Adrenal gland (tissue), 12 donors: ENCODE data around the gene IKBIP. TPM values are rescaled to one million over a fixed set of nuclear protein-coding genes. Genes with fewer than 3 reads are reported as not detected.

Experiments
- DNase-seq, 7 donors: peaks; one replicate each; pipeline ENCODE4 v3.0.0-alpha.2; 2019 to 2020
- H3K27ac ChIP-seq, 5 donors: fragments of 200-600 bp; sonication (generic) in 4 of 5; 1 replicate in 3 of 5; 2 replicates in 2 of 5; pipeline versions ENCODE4 v1.5.1 to v1.8.0; 2016 to 2020; ENCODE audit warnings: mild to moderate bottlenecking in 1 of 5
- H3K27me3 ChIP-seq: fragments of 200-600 bp; 2 replicates; pipeline ENCODE4 v1.8.0; 2021
- H3K36me3 ChIP-seq, 2 donors: fragments of 200-600 bp; replicated peaks in 1 of 2; 1 replicate in 1 of 2; 2 replicates in 1 of 2; pipeline versions ENCODE4 v1.5.1 to v1.8.0; 2018 to 2022
- H3K4me1 ChIP-seq, 2 donors: fragments of 200-600 bp; replicated peaks in 1 of 2; 1 replicate in 1 of 2; 2 replicates in 1 of 2; pipeline versions ENCODE4 v1.5.1 to v1.8.0; 2018 to 2021
- H3K4me3 ChIP-seq, 4 donors: fragments of 200-600 bp; sonication (generic) in 3 of 4; one replicate each; pipeline ENCODE4 v1.5.1; 2016 to 2018
- H3K9me3 ChIP-seq, 3 donors: fragments of 200-600 bp; sonication (generic) in 1 of 3; replicated peaks in 1 of 3; 1 replicate in 2 of 3; 2 replicates in 1 of 3; pipeline versions ENCODE4 v1.5.1 to v1.8.0; 2016 to 2021
- POLR2A ChIP-seq, 2 donors: fragments of 450-650 bp; IDR thresholded peaks; one replicate each; pipeline ENCODE4 v1.6.1; 2017; ENCODE audit warnings: antibody characterized with exemption in 2 of 2, mild to moderate bottlenecking in 2 of 2, moderate library complexity in 1 of 2
- WGBS, 4 donors: extraction: QIAGEN DNeasy Blood & Tissue Kit in 2 of 4; methylation state at CpG; one replicate each; pipeline versions ENCODE4 v1.1.5 to v1.1.7; 2013 to 2017; 5-methylcytosine and 5-hydroxymethylcytosine counted together
- intact Hi-C, 2 donors: fragments of 100-400 bp; cut with DNase I; formaldehyde crosslinking; loops; one replicate each; pipeline versions ENCODE4 v1.14.1 to v1.15.0; 2022 to 2023
- polyA plus RNA-seq, 3 donors: library from polyadenylated mRNA; stranded (reverse); fragments of 200-250 nt in 2 of 3; fragments of 350-450 nt in 1 of 3; fragmentation: Illumina TruSeq in 1 of 3; extraction: RNeasy Lipid Tissue Mini Kit (QIAGEN cat#74804) in 1 of 3; gene quantifications; one replicate each; pipeline ENCODE4 v1.2.3, GENCODE V29; 2013 to 2014
- total RNA-seq, 9 donors: library from RNA; depleted of rRNA in 4 of 9; stranded (reverse); fragments of >200 nt in 4 of 9; fragments of 120-200 nt in 1 of 9; fragmentation: NEBNext Ultra II Directional in 1 of 9; extraction: Animal tissue kit (Norgen Biotek cat#: 25700) in 1 of 9; gene quantifications; one replicate each; pipeline versions ENCODE4 v1.1.0 to v1.2.4, GENCODE V29; 2013 to 2023
- TF ChIP-seq, protein P1 (sequence below), 6 experiments: fragments of 450-650 bp in 4 of 6; fragments of 200-600 bp in 2 of 6; sonication (generic) in 1 of 6; IDR thresholded peaks; 1 replicate in 5 of 6; 2 replicates in 1 of 6; pipeline versions ENCODE4 v1.5.1 to v1.8.0; 2016 to 2021; ENCODE audit warnings: antibody characterized with exemption in 6 of 6, mild to moderate bottlenecking in 2 of 6, moderate library complexity in 1 of 6
- donor health status: healthy with polysubstance abuse.
- donor health status: Bipolar disorder and iron deficiency.
- donor health status: DM: yes; HTN: yes; CAD: no.
- donor health status: DM: no; HTN: no; CAD: no.
- donor health status: DM: no; HTN: no; CAD: no.
- donor health status: DM: yes; HTN: yes; CAD: no.

The IKBIP gene
- total and polyA plus RNA-seq, 12 donors: 7.2 to 22.9 (median 14.2) TPM

DNA sequence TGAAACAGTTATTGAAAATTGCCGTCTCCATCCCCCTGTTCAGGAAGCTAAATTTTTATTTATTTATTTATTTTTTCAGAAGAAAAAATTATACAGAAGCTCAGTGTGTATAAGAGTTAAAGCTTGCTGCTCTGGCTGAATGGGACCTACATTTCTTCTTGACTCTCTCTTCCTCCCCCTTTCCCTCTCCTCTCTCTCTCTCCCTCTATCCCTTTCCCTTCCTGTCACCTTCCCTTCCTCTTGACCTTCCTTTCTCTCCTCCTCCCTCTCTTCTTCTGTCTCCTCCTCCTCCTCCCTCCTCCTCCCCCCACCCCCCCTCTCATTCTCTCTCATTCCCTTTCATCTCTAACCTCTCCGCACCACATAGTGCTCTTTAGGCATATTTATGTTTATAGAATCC is 39.6 kb upstream of the IKBIP start:
- H3K27me3 ChIP-seq: no peaks in the 10 kb centered on the region
- no peak for DNase-seq
- H3K9me3 ChIP-seq: no peaks in the 10 kb centered on the region
- H3K4me1 ChIP-seq: no peaks in the 10 kb centered on the region
- no peak overlapping the region for H3K4me3 ChIP-seq
- intact Hi-C loops: no loop called here
- TF ChIP-seq POLR2A (IDR thresholded peaks at IDR 0.05): no peak
- TF ChIP-seq, protein P1, sequence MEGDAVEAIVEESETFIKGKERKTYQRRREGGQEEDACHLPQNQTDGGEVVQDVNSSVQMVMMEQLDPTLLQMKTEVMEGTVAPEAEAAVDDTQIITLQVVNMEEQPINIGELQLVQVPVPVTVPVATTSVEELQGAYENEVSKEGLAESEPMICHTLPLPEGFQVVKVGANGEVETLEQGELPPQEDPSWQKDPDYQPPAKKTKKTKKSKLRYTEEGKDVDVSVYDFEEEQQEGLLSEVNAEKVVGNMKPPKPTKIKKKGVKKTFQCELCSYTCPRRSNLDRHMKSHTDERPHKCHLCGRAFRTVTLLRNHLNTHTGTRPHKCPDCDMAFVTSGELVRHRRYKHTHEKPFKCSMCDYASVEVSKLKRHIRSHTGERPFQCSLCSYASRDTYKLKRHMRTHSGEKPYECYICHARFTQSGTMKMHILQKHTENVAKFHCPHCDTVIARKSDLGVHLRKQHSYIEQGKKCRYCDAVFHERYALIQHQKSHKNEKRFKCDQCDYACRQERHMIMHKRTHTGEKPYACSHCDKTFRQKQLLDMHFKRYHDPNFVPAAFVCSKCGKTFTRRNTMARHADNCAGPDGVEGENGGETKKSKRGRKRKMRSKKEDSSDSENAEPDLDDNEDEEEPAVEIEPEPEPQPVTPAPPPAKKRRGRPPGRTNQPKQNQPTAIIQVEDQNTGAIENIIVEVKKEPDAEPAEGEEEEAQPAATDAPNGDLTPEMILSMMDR (IDR thresholded peaks at IDR 0.05): no peak
- WGBS, 4 donors: 93 to 96% (median 96%) methylated on average over 2 of the region's 2 CpGs
- no peak overlapping the region for H3K27ac ChIP-seq
- H3K36me3 ChIP-seq: peaks cover 0 to 38% of the 10 kb centered on the region in 2 donors

GRCh38 chr12:98679611-98680005 is 35.0 kb upstream of the IKBIP start:
- intact Hi-C loops: no loop called here

GRCh38 chr12:98678946-98679610 is 34.5 kb upstream of the IKBIP start:
- 93 to 96% (median 95%) methylated on average over 4 to 7 of the region's 7 CpGs for WGBS, 4 donors
- DNase-seq: no peak
- no peak for TF ChIP-seq POLR2A (IDR thresholded peaks at IDR 0.05)
- Histone ChIP-seq H3K4me1 (no peaks in the 10 kb centered on the region), H3K27me3 (no peaks in the 10 kb centered on the region), H3K4me3 (no peak overlapping the region), H3K36me3 (peaks cover 0 to 46% of the 10 kb centered on the region in 2 donors), H3K27ac (no peak overlapping the region), H3K9me3 (no peaks in the 10 kb centered on the region)
- intact Hi-C loops: no loop called here

More at GRCh38 chr12:98679611-98680005, 35.0 kb upstream of the IKBIP start:
- Histone ChIP-seq H3K4me1 (no peaks in the 10 kb centered on the region), H3K4me3 (no peak overlapping the region), H3K36me3 (peaks cover 0 to 46% of the 10 kb centered on the region in 2 donors), H3K27ac (no peak overlapping the region), H3K27me3 (no peaks in the 10 kb centered on the region), H3K9me3 (no peaks in the 10 kb centered on the region)
- WGBS, 4 donors: 80 to 96% (median 93%) methylated on average over 1 to 15 of the region's 15 CpGs
- no peak for DNase-seq
- TF ChIP-seq, protein P1 (IDR thresholded peaks at IDR 0.05): no peak

GRCh38 chr12:98678236-98678945 is 33.8 kb upstream of the IKBIP start:
- 95 to 98% (median 96%) methylated on average over 7 to 15 of the region's 15 CpGs for WGBS, 4 donors
- Histone ChIP-seq H3K27ac (no peak overlapping the region), H3K36me3 (peaks cover 0 to 42% of the 10 kb centered on the region in 2 donors)

More at GRCh38 chr12:98678236-98678945, 33.8 kb upstream of the IKBIP start:
- H3K4me3 ChIP-seq: no peak overlapping the region
- TF ChIP-seq POLR2A (IDR thresholded peaks at IDR 0.05): no peak
- TF ChIP-seq, protein P1 (IDR thresholded peaks at IDR 0.05): no peak
- DNase-seq: no peak
- H3K27me3 ChIP-seq: no peaks in the 10 kb centered on the region
- H3K4me1 ChIP-seq: no peaks in the 10 kb centered on the region
- H3K9me3 ChIP-seq: no peaks in the 10 kb centered on the region
- intact Hi-C loops: no loop called here
